ENCODE measurements around the gene RNF133.

The RNF133 gene

DNA sequence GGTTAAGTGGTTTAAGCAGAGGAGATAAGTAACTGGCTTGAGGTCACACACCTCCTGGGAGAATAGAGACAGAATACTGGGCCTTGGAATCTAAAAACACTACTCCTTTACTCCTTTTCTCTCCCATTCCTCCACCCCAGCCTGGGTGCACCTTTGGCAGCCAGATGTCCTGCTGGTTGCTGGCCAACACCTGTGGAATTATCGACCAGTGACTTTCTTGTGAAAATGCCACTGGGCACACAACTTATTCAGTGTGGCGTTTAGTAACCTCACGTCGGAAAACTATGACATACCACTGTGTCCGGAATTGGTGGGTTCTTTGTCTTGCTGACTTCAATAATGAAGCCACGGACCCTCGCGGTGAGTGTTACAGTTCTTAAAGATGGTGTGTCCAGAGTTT lies 26.4 kb downstream of the RNF133 start:
- TF ChIP-seq, protein P1, sequence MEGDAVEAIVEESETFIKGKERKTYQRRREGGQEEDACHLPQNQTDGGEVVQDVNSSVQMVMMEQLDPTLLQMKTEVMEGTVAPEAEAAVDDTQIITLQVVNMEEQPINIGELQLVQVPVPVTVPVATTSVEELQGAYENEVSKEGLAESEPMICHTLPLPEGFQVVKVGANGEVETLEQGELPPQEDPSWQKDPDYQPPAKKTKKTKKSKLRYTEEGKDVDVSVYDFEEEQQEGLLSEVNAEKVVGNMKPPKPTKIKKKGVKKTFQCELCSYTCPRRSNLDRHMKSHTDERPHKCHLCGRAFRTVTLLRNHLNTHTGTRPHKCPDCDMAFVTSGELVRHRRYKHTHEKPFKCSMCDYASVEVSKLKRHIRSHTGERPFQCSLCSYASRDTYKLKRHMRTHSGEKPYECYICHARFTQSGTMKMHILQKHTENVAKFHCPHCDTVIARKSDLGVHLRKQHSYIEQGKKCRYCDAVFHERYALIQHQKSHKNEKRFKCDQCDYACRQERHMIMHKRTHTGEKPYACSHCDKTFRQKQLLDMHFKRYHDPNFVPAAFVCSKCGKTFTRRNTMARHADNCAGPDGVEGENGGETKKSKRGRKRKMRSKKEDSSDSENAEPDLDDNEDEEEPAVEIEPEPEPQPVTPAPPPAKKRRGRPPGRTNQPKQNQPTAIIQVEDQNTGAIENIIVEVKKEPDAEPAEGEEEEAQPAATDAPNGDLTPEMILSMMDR (IDR thresholded peaks at IDR 0.05; ENCODE audit: low read depth, low read length), result no peak
- no peak for DNase-seq (ENCODE audit: extremely low read depth, low read depth)

DNA sequence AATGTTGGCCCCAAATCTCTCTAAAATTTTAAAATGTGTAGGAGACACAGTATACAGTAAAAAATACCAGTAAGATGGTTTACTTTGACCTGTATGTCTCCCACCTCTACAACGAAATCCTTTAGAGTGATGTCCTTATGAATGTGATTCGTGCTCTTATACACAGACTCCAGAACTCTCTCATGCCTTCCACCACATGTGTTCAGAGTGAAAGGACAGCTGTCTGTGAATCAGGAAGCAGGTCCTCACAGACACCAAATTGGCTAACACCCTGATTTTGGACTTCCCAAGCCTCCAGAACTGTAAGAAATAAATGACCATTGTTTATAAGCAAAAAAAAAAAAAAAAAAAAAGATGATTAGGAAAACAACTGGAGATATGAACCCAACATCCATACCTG lies 35.2 kb downstream of the RNF133 start:
- TF ChIP-seq, protein P1 (IDR thresholded peaks at IDR 0.05; ENCODE audit: low read depth, low read length), result no peak
- no peak for DNase-seq (ENCODE audit: extremely low read depth, low read depth)

DNA sequence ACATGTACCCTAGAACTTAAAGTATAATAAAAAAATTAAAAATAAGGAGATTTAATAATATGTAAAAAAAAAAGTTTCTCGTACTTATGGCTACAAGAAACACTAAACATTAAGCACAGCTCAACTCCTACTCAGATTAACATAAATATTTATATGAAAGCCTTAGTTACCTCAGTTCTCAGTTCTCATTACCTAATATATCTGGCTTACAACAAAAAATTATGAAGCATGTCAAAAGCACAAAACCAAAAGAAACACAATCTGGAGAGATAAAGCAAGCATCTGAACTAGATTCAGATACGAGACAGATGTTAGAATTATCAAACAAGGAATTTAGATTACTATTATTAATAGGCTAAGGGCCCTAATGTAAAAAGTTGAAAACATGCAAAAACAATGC lies 40.1 kb downstream of the RNF133 start:
- no peak for DNase-seq (ENCODE audit: extremely low read depth, low read depth)
- TF ChIP-seq, protein P1 (IDR thresholded peaks at IDR 0.05; ENCODE audit: low read depth, low read length), result no peak

DNA sequence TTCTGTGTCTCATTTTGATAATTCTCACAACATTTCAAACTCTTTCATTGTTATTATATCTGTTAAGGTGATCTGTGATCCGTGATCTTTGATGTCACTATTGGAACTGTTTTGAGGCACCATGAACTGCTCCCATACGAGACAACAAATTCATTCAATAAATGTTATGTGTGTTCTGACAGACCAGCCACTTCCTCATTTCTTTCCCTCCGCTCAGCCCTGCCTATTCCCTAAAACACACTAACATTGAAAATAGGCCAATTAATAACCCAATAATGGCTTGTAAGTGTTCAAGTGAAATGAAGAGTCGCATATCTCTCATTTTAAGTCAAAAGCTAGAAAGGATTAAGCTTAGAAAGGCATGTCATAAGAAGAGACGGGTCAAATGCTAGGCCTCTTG lies 45.2 kb downstream of the RNF133 start:
- TF ChIP-seq, protein P1 (IDR thresholded peaks at IDR 0.05; ENCODE audit: low read depth, low read length), result no peak
- no peak for DNase-seq (ENCODE audit: extremely low read depth, low read depth)

DNA sequence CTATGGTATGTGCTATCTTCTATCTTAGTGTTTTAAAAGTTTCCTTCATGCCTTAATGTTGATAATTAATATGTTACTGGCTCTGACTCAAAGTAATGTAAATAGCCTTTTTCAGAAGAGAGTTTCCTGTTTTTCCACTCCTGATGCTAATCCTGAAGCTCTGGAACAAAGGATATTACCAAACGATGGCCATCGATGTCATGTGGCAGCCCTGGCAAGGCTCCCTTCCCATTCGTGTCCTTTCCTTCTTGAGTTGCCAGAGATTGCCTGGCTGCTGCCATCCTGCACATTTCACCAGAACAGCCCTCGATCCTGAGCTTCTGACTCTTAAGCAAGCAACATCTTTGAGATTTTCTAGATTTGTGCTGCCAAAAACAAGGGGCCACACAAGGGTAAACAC lies 46.0 kb downstream of the RNF133 start:
- TF ChIP-seq, protein P1 (IDR thresholded peaks at IDR 0.05; ENCODE audit: low read depth, low read length), result no peak
- DNase-seq (ENCODE audit: extremely low read depth, low read depth), result no peak

DNA sequence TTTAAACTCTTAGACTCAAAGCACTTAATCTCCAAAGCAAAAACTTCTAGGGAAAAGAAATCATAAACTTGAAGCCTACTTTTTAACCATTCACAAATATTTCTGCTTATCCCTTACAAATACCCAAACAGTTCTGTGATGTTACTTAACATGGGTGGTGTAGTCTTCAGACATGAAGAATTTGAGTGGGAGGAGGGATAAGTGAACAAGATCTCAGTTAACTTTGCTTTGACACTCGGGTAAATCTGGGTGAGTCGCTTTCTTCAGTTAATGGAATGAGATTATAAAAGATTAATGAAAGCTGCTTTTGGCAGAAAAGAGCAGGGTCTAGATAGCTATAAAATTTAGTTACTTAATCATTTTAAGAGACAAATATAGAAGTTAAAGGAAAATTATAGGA lies 47.5 kb downstream of the RNF133 start:
- TF ChIP-seq, protein P1 (IDR thresholded peaks at IDR 0.05; ENCODE audit: low read depth, low read length), result no peak
- no peak for DNase-seq (ENCODE audit: extremely low read depth, low read depth)

Data from AG09319 (cell line).